Neural cell (in vitro differentiated cells): Measurements from ENCODE around the gene ZCCHC3. TPM values are rescaled to one million over a fixed set of nuclear protein-coding genes. Genes with fewer than 3 reads are reported as not detected.

Experiments used
- H2AFZ ChIP-seq: fragments of 200-600, 300-800 bp; sonication (generic), shearing (Covaris generic); 2 replicates; pipeline ENCODE4 v1.6.0; 2014; ENCODE audit warnings: low read depth, mild to moderate bottlenecking, antibody characterized with exemption, low read length, moderate library complexity
- H3F3A ChIP-seq: fragments of 200-600 bp; shearing (Covaris generic); 2 replicates; pipeline ENCODE4 v1.6.1; 2016; ENCODE audit warnings: mild to moderate bottlenecking, moderate library complexity, mixed read lengths, antibody characterized with exemption, low read length; ENCODE audit not compliant: insufficient read depth, poor library complexity, severe bottlenecking
- H3K27ac ChIP-seq: fragments of 200-600, 300-800 bp; sonication (generic), shearing (Covaris generic); 2 replicates; pipeline ENCODE4 v1.5.1; 2014; ENCODE audit warnings: mild to moderate bottlenecking, low read length, moderate library complexity
- H3K27me3 ChIP-seq: fragments of 300-800, 200-600 bp; sonication (generic), shearing (Covaris generic); 2 replicates; pipeline ENCODE4 v1.6.0; 2014; ENCODE audit warnings: mild to moderate bottlenecking, low read depth, low read length, moderate library complexity; ENCODE audit not compliant: insufficient read depth
- H3K36me3 ChIP-seq: fragments of 300-800, 200-600 bp; sonication (generic), shearing (Covaris generic); 2 replicates; pipeline ENCODE4 v1.5.1; 2014; ENCODE audit warnings: mild to moderate bottlenecking, antibody characterized with exemption, low read length, moderate library complexity; ENCODE audit not compliant: insufficient read depth
- H3K4me2 ChIP-seq: fragments of 300-800, 200-600 bp; sonication (generic), shearing (Covaris generic); 2 replicates; pipeline ENCODE4 v1.6.0; 2014; ENCODE audit warnings: mild to moderate bottlenecking, low read length
- H3K4me3 ChIP-seq: fragments of 300-800, 200-600 bp; sonication (generic), shearing (Covaris generic); 2 replicates; pipeline ENCODE4 v1.5.1; 2014; ENCODE audit warnings: mild to moderate bottlenecking, low read length, moderate library complexity
- H3K79me2 ChIP-seq: fragments of 200-600 bp; shearing (Covaris generic); replicated peaks from 2 replicates; pipeline ENCODE4 v1.6.0; 2014; ENCODE audit warnings: mild to moderate bottlenecking, low read length, moderate library complexity; ENCODE audit not compliant: insufficient read depth
- H3K9ac ChIP-seq: fragments of 300-800, 200-600 bp; sonication (generic), shearing (Covaris generic); 2 replicates; pipeline ENCODE4 v1.6.1; 2016; ENCODE audit warnings: mild to moderate bottlenecking, low read length, mixed read lengths
- H3K9me2 ChIP-seq: fragments of 200-600 bp; shearing (Covaris generic); 2 replicates; pipeline ENCODE4 v1.6.1; 2016; ENCODE audit warnings: mild to moderate bottlenecking, low read length, mixed read lengths; ENCODE audit not compliant: insufficient read depth
- H3K9me3 ChIP-seq: fragments of 200-600, 300-800 bp; sonication (generic), shearing (Covaris generic); 2 replicates; pipeline ENCODE4 v1.6.1; 2016; ENCODE audit warnings: mild to moderate bottlenecking, mixed run types, low read length, moderate library complexity, mixed read lengths
- H4K20me1 ChIP-seq: fragments of 200-600 bp; shearing (Covaris generic); 2 replicates; pipeline ENCODE4 v1.6.1; 2016; ENCODE audit warnings: mild to moderate bottlenecking, mixed run types; ENCODE audit not compliant: insufficient read depth
- EP300 ChIP-seq: fragments of 450-650 bp; conservative IDR thresholded peaks from 2 replicates; pipeline ENCODE4 v1.6.1; 2014; ENCODE audit warnings: antibody characterized with exemption, mild to moderate bottlenecking, moderate library complexity; ENCODE audit not compliant: poor library complexity, severe bottlenecking
- EZH2 ChIP-seq: fragments of 200-600, 300-800 bp; shearing (Covaris generic), sonication (generic); IDR thresholded peaks from 2 replicates; pipeline ENCODE4 v1.6.1; 2014; ENCODE audit warnings: antibody characterized with exemption, low read length, borderline replicate concordance, mild to moderate bottlenecking; ENCODE audit not compliant: insufficient read depth, poor library complexity, severe bottlenecking
- MXI1 ChIP-seq: fragments of 450-650 bp; conservative IDR thresholded peaks from 2 replicates; pipeline ENCODE4 v1.6.1; 2014; ENCODE audit warnings: antibody characterized with exemption, mild to moderate bottlenecking; ENCODE audit not compliant: poor library complexity, severe bottlenecking
- POLR2AphosphoS5 ChIP-seq: IDR thresholded peaks from 2 replicates; pipeline ENCODE4 v1.6.1; 2012
- RAD21 ChIP-seq: fragments of 450-650 bp; conservative IDR thresholded peaks from 2 replicates; pipeline ENCODE4 v1.6.1; 2014; ENCODE audit warnings: antibody characterized with exemption, mild to moderate bottlenecking, moderate library complexity
- SMC3 ChIP-seq: fragments of 450-650 bp; conservative IDR thresholded peaks from 2 replicates; pipeline ENCODE4 v1.6.1; 2014; ENCODE audit warnings: antibody characterized with exemption, mild to moderate bottlenecking, moderate library complexity; ENCODE audit not compliant: poor library complexity
- TAF1 ChIP-seq: IDR thresholded peaks from 2 replicates; pipeline ENCODE4 v1.6.1; 2012; ENCODE audit warnings: low read depth
- polyA plus RNA-seq: library from polyadenylated mRNA; depleted of rRNA; stranded (reverse); fragments of >200 nt; gene quantifications from 2 replicates; pipeline ENCODE4 v1.2.3, GENCODE V29; 2014
- TF ChIP-seq, protein P1 (sequence below): IDR thresholded peaks from 2 replicates; pipeline ENCODE4 v1.6.1; 2012; ENCODE audit warnings: borderline replicate concordance
- TF ChIP-seq, protein P2 (sequence below): fragments of 450-650 bp; IDR thresholded peaks from 2 replicates; pipeline ENCODE4 v1.5.1; 2014; ENCODE audit warnings: antibody characterized with exemption, mild to moderate bottlenecking, moderate library complexity; ENCODE audit not compliant: poor library complexity, severe bottlenecking

The ZCCHC3 gene
- polyA plus RNA-seq, 1 donor from 2014 or later, result 15.5 TPM

DNA sequence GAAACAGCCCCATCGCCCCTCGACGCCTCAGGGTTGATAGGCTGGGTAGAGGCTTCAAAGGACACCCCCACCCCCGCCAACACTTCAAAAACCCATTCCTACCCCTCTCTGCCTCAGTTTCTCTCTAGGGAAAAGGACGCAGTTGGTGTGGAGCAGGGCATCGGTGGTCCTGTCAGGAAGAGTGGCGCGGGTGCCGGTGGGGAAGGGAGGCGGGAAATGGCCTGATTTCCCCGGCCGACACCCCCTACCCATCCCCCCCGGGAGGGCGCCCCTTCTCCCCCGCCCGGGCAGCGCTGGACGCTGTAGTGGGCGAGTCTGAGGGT, 49.9 kb downstream of the ZCCHC3 start:
- H3K9me3 ChIP-seq, result no peaks in the 10 kb centered on the region
- peak overlapping the region; percentile 55 for H3K4me2 ChIP-seq
- H4K20me1 ChIP-seq, result no peaks in the 10 kb centered on the region
- no peaks in the 10 kb centered on the region for H3K9me2 ChIP-seq
- H3K79me2 ChIP-seq, result peaks cover 13% of the 10 kb centered on the region
- no peaks in the 10 kb centered on the region for H3K27me3 ChIP-seq
- no peaks in the 10 kb centered on the region for H3K36me3 ChIP-seq
- H3K4me3 ChIP-seq, result peak overlapping the region; percentile 84
- H3F3A ChIP-seq, result no peaks in the 10 kb centered on the region
- TF ChIP-seq EZH2 (no peak), POLR2AphosphoS5 (no peak), RAD21 (no peak), TAF1 (no peak), EP300 (no peak), MXI1 (no peak), SMC3 (no peak)
- TF ChIP-seq, protein P1, sequence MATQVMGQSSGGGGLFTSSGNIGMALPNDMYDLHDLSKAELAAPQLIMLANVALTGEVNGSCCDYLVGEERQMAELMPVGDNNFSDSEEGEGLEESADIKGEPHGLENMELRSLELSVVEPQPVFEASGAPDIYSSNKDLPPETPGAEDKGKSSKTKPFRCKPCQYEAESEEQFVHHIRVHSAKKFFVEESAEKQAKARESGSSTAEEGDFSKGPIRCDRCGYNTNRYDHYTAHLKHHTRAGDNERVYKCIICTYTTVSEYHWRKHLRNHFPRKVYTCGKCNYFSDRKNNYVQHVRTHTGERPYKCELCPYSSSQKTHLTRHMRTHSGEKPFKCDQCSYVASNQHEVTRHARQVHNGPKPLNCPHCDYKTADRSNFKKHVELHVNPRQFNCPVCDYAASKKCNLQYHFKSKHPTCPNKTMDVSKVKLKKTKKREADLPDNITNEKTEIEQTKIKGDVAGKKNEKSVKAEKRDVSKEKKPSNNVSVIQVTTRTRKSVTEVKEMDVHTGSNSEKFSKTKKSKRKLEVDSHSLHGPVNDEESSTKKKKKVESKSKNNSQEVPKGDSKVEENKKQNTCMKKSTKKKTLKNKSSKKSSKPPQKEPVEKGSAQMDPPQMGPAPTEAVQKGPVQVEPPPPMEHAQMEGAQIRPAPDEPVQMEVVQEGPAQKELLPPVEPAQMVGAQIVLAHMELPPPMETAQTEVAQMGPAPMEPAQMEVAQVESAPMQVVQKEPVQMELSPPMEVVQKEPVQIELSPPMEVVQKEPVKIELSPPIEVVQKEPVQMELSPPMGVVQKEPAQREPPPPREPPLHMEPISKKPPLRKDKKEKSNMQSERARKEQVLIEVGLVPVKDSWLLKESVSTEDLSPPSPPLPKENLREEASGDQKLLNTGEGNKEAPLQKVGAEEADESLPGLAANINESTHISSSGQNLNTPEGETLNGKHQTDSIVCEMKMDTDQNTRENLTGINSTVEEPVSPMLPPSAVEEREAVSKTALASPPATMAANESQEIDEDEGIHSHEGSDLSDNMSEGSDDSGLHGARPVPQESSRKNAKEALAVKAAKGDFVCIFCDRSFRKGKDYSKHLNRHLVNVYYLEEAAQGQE, result no peak
- TF ChIP-seq, protein P2, sequence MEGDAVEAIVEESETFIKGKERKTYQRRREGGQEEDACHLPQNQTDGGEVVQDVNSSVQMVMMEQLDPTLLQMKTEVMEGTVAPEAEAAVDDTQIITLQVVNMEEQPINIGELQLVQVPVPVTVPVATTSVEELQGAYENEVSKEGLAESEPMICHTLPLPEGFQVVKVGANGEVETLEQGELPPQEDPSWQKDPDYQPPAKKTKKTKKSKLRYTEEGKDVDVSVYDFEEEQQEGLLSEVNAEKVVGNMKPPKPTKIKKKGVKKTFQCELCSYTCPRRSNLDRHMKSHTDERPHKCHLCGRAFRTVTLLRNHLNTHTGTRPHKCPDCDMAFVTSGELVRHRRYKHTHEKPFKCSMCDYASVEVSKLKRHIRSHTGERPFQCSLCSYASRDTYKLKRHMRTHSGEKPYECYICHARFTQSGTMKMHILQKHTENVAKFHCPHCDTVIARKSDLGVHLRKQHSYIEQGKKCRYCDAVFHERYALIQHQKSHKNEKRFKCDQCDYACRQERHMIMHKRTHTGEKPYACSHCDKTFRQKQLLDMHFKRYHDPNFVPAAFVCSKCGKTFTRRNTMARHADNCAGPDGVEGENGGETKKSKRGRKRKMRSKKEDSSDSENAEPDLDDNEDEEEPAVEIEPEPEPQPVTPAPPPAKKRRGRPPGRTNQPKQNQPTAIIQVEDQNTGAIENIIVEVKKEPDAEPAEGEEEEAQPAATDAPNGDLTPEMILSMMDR, result no peak
- H2AFZ ChIP-seq, result peak overlapping the region; percentile 56
- H3K27ac ChIP-seq, result peak overlapping the region; percentile 98
- peak overlapping the region; percentile 97 for H3K9ac ChIP-seq

DNA sequence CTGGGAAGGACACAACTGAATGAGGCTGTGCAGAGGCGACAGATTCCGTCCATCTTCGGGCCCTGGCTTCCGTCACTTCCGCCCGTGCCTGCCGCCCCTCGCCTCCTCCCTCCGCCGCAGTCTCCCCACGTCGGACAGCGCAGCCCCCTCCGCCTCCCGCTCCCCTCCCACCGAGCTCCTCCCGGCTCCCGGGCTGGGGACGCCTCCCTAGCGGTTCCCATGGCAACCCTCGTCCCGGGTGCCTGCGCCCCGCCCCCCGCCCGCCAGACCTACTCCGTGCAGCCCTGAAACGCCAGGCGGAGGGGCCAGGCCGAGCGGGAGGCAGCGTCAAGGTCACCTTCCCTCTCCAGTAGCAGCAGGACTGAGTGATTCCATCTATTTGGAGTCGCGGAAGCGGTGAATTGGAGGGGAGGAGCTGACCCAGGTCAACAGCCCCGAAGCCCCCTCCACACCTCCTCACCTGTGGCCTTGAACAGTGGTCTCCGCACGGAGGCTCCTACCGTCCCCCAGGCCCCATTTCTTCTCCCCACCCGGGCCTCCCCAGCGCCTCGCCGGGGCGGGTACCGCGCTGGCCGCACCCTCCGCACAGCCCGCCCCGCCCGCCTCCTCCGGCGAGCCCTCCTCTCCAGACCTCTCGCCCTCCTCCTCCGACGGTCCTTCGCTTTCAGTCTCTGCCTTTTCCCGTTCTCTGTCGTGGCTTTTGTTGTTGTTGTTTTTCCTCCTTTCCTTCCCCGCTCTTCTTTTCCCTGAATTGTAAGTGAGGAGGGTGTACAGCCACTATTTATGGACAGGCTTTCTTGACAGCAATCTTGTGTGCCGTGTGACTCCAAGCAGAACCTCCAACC, 50.5 kb downstream of the ZCCHC3 start:
- Histone ChIP-seq H3K27me3 (no peaks in the 10 kb centered on the region), H3K4me3 (peak overlapping the region; percentile 84), H3K9me3 (no peaks in the 10 kb centered on the region), H2AFZ (peak overlapping the region; percentile 80), H3F3A (no peaks in the 10 kb centered on the region), H3K27ac (peak overlapping the region; percentile 98), H4K20me1 (no peaks in the 10 kb centered on the region), H3K36me3 (no peaks in the 10 kb centered on the region), H3K79me2 (peaks cover 13% of the 10 kb centered on the region), H3K9me2 (no peaks in the 10 kb centered on the region), H3K4me2 (peak overlapping the region; percentile 87), H3K9ac (peak overlapping the region; percentile 97)
- TF ChIP-seq, protein P2, result no peak
- TF ChIP-seq, protein P1, result peak; percentile 38
- TF ChIP-seq MXI1 (peak; percentile 73), POLR2AphosphoS5 (peak; percentile 96), RAD21 (no peak), TAF1 (peak; percentile 35), EZH2 (no peak), EP300 (peak; percentile 59), SMC3 (no peak)
